Right ventricle myocardium superior (tissue), 1 donor: ENCODE measurements around the gene OGDHL. TPM values are rescaled to one million over a fixed set of nuclear protein-coding genes. Genes with fewer than 3 reads are reported as not detected.
"Not testable (repeated sequence)": the region's sequence is repeated elsewhere in the genome, so short reads cannot be mapped to it uniquely, and the experiment has no call there.

Source experiments
- ATAC-seq: fragments of 200-7000 bp; cut with Tn5 transposase; one replicate; pipeline ENCODE4 v1.9.1; 2020; ENCODE audit warnings: mild to moderate bottlenecking; ENCODE audit not compliant: poor library complexity
- DNase-seq: peaks from one replicate; pipeline ENCODE4 v3.0.0-alpha.2; 2020
- intact Hi-C: fragments of 100-400 bp; cut with DNase I; formaldehyde crosslinking; loops from one replicate; pipeline ENCODE4 v1.11.2; 2022
- total RNA-seq: library from RNA; stranded (reverse); fragmentation: NEBNext Ultra II Directional; extraction: Animal tissue kit (Norgen Biotek cat#: 25700); gene quantifications from one replicate; pipeline ENCODE4 v1.2.1, GENCODE V29; 2021
- donor health status: DM: no; HTN: yes; CAD: no; lungs with severe emphysema.

OGDHL gene
- total RNA-seq, 1 donor from 2014 or later: 1.8 TPM

DNA sequence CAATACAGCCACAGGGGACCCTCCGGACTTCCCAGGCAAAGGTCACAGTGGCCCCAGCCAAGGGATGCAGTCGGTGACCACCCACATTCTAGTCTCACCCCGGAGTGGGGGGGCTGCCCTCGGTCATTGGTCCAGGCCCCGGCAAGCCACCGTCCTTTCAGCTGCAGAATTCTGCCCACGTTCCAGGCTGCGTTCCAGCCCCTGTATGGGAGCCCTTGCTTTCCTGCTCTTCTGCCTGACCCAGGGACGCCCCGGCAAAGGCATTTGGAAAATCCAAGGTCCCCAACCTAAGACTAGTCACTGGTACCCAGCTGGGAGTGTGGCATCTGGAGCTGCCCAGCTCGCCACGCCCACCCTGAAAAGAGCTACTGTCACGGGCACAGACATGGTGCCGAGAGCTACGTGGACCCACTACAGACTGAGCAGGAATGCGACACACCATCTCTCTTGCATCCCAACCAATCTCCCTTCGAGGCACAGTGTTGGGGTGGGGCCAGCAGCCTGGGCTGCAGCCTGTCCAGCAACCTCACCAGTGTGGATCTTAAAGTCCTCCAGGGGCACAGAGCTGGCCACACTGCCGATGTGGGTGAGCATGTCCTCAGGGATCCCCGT is 18.6 kb downstream of the OGDHL start:
- DNase-seq: no peak
- intact Hi-C loops: no loop called here
- ATAC-seq: no peak

DNA sequence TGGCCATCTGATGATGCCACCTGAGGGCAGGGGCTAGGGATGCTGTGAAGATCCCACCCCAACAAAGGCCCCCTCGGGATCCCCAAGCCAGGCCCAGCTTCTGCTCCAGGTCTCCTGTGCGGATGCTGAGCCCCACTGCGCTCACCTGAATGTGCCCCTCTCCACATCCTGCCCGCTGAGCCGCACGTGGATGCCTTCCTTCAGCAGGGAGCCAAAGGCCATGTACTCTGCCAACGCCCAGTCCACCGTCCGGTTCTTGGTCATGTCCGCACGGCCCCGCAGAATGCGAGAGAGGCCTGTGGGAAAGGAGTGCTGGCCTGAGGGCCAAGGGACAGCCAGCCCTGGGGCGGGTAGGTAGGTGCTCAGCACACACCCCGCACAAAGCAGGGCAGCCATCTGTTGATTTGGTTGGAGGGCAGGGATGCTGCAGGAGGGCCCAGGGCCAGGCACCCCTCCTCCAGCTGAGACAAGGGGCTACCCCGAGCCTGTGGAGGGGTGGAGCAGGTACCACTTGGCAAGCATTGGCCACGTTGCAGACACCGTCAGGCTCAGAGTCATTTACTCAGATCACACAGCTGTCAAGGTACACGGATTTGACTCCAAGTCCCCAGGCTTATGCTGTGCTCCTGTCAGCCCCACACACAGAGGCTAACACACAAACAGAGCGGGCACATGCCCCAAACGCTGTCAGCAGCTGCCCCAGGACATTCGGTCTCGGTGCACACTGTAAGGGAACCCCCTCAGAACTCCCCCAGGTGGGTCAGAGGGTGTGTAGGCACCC is 19.2 kb downstream of the OGDHL start:
- intact Hi-C loops: no loop called here
- DNase-seq: no peak
- no peak for ATAC-seq

DNA sequence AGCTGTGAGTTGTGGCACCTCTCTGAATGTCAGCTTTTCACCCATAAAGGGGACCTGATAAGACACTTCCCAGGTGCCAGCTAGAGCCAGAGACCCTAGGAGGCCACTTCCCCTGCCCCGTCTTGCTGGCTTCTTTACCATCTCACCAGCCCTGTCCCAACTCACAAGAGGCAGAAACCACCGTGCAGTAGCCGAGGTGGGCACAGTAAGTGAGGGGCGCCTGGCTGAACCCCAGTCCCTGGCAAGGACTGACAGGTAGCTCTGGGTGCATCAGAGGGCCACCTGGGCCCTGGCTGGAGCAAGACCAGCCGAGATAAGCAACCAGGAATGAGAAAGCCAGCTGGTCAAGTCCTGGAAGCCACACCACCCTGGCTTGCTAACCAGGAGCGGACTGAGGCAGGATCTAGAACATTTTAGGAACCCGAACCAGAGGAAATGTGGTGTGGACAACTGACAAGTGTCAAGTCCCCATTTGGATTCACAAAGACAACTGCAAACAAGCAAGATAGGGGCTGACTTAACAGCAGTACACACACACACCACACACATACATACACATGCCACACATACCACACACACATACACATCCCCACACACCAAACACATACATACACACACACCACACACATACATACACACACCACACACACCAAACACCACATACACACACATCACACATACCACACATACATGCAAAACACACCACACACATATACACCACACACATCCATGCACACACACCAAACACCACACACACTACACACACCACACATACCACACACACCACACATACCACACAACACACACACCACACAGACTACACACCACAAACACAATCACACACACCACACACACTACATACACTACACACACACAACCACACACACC is 20.8 kb downstream of the OGDHL start:
- DNase-seq (no peak), ATAC-seq (no peak)
- intact Hi-C loops: no loop called here

DNA sequence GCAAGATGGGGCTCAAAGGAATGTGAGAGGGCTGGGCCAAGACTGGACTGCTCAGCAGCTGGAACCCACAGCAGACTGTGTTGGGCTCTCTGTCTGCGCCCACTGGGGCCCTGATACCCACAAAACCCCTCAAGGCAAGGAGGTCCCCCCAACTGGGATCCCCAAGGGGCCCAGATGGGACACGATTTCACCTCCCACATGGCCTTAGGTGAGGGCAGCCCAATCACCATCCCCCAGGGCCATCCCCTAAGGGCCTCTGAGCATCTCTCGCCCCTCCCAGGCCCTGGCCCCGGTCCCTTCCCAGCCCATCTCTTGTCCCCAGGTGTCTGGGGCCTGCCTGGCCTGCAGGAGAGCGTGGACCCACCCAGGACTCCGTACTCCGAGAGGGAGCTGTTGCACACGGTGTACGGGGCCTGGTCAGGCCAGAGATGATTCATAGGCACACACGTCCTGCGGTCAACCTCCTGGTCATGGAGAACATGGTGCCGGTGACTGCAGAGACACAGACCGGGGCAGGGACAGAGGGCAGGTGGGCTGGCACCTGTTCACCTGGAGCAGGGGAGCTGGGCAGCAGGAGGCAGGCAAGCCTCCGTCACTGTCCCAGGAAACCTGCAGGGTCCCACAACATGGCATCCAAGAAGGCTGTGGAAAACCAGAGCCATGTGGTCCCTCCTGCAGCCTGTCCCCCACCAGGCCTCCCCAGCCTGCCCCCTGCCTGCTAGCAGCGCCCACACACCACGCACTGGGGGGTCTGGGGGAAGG is 21.6 kb downstream of the OGDHL start:
- DNase-seq (no peak), ATAC-seq (no peak)
- intact Hi-C loops: no loop called here

DNA sequence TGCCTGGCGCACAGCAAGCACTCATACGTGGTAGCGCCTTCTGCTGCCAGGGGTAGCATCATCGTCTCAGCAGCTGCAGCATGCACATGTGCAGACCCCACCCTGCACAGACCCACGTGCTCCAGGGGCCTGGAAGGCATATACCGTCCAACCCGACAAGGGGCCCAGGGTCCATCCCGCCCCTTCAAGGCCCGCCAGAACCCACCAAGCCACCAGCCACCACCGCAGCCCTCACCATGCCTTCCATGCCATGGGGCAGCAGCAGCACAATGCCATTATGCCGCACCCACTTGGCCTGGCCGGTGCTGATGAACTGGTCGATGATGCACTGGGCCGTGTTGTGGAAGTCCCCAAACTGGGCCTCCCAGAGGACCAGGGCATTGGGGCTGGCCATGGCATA is 22.7 kb downstream of the OGDHL start:
- DNase-seq: no peak
- ATAC-seq: no peak
- intact Hi-C loops: no loop called here

DNA sequence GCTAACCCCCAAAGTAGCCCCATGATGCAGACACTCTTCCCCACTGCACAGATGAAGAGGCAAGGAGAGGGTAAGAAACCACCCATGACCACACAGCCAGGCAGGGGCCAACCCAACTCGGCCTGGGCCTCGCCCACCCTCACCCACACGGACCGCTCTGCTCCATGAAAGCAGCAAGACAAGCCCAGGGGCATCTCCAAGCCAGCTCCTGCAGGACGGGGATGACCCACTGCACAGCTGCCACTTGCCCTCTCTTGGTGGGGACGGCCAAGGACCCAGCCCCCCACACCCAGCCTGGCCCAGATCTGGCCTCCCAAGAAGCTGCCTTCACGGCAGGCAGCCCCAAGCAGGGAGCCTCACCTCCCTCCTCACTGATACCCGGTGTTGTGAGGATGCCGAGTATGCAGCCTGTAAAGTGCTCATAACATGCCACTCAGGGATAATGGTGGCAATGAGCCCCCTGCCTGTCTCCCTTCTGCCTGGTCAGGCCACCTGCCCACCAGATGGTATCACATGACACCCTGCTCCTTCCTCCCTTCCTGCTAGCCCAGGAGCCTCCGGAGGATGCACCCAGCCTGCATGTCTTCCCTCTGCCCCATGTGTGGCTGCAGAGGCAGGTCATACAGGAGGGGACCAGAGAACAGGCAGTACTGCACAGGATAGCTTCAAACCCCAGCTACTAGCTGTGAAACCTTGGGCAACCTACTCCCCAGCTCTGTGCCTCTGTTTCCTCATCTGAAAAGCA is 23.3 kb downstream of the OGDHL start:
- intact Hi-C loops: no loop called here
- DNase-seq (no peak), ATAC-seq (no peak)

DNA sequence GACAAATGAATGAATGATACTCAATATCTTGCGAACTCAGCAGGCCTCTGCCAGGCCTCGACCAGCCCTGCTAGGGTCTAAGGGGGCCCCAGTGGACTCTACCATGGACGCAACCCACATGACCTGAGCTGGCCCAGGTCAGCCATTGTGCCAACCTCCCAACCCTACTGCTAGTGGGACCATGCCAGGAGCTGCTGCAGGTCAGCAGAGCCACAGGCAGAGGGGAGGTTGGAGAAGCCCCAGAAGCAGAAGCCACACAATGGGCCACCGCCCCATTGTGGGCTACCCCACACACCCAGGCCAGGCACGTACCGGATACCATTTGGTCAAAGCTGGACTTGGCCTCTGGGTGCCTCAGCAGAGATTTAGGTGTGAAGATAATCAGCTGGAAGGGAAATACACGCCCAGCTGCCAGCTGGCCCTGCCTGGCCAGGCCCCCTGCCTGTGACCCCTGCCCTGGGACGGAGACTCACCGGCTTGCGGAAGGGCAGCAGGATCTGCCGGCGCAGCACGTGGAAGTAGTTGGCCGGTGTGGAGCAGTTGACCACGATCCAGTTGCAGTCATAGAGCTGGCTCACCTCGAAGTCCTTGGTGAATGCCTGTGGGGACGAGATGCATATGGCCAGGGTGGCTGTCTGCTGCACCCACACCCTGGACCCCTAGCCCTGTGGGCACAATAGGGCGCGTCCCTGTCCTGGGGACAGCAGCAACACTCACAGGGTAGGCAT is 24.5 kb downstream of the OGDHL start:
- intact Hi-C loops: no loop called here
- DNase-seq: no peak
- ATAC-seq: no peak

DNA sequence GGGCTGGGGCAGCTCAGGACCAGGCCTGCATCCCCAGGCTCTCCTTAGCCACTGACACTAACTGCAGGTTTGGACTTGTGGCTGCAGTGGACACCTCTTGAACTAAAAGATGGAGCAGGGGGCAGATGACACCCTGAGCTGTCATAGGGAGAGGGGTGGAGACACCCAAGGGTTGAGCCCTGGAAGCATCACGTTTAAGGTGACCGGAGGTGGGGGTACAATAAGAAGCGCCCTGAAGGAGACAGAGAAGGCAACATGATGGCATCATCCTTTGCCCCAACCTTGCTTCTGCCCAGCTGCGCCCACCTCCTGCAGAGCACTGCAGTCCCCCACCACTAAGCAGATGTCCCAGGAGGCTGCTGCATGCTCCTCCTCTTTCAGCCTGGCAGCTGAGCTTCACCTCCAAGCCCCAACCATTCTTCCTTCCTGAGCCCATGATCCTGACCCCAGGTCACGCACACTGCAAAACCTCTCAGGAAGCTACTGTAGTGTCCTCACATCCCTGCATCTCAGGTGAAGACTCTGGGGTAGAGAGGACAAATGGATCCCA is 25.5 kb downstream of the OGDHL start:
- intact Hi-C loops: no loop called here
- no peak for DNase-seq
- no peak for ATAC-seq

DNA sequence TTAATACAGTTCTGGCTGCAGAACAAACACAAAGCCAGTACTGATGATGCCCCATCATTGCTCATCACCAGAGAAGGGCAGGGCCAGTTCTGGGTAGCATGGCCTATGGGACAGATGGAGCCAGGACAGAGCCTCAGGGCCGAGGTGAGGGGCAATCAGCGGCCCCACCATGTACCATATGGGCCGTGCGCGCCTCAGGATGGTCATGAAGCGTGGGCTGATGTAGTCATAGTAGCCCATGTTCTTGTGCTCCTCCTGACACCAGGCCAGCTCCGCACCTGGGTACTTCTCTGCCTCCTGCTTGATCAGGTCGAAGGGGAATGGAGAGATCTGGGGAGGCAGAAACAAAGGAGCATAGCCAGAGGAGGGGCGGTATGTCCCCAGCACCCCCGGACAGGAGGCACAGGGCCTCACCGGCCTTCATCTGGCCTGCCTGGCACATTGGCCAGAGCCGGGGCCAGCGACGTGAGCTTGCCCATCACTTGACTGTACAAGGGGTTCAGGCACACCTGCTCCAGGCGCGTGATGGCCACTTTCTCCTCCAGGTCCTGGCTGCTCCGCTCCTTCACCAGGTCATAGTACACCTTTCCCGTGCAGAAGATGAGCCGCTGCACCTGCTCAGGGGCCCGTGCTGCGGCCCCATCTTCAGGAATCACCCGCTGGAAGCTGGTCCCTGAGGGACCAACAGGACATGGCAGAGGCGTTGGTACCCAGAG is 26.1 kb downstream of the OGDHL start:
- intact Hi-C loops: no loop called here
- DNase-seq (no peak), ATAC-seq (no peak)

DNA sequence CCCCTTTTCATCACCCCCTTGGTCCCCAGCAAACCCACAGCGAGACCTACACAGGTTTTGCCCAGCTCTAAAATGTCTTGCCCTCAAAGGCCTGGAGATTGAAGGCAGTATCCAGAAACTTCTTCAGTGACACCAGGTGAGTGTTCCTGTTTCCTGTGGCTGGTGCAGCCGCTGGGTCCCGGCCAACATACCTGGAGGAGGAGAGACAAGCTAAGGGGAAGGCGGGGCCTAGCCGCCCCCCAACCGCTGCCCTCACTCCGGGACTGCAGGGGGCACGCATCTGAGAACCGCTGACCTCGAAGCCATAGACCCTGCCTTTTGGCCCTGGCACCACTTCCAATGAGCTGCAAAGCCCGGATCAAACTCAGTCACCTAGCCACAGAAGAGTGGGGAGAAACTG is 27.0 kb downstream of the OGDHL start:
- ATAC-seq (no peak), DNase-seq (no peak)
- intact Hi-C loops: no loop called here

DNA sequence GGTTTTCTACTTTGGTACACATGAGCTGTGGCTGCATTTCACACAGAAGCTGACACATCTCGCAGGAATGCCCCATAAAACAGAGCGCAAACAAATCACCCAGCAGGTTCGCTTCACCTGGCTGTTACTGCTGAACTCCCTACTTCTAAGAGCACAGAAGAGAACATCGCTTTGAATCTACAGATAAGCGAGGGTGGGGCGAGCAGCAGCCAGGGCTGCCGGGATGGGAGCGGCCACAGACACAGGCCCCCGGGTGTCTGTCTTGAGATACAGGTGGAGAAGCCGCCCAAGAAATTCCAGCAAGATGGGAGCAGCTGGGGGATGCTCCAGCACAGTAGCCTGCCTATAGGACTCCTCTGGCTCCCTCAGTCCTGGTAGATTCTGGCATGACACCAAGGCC is 27.4 kb downstream of the OGDHL start:
- no peak for ATAC-seq
- intact Hi-C loops: no loop called here
- no peak for DNase-seq

DNA sequence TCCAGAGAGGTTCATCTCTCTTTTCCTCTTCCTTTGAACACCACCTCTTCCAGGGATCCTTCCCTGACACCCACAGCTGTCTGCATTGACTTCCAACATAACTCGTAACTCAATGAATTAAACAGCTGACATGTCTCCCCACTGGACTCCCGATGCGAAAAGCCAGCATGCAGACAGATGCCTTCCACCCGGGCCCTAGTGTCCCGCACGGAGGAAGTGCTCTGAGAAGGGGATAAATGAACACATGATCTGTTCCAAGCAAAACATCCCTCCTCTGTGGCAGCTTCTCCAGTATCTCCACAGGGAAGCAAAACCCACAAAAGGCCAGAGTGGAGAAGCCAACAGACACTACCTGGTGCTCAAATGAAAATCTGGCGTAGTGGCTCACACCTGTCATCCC is 28.3 kb downstream of the OGDHL start:
- intact Hi-C loops: no loop called here
- ATAC-seq (no peak), DNase-seq (no peak)

DNA sequence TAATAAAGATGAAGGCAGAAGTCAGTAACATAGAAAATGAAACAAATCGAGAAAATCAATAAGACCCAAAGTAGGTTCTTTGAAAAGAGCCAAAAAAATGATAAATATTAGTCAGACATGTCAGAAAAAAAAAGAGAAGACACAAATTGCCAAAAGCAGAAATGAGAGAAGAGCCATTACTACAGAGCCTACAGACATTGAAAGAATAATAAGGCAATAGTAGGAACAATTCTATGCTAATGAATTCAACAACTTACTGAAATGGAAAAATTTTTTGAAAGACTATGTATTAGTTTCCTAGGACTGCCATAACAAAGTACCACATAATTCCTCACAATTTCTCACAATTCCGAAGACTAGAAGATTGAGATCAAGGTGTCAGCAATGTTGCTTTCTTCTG is 35.5 kb downstream of the OGDHL start:
- DNase-seq (no peak), ATAC-seq (no peak)
- intact Hi-C loops: no loop called here

DNA sequence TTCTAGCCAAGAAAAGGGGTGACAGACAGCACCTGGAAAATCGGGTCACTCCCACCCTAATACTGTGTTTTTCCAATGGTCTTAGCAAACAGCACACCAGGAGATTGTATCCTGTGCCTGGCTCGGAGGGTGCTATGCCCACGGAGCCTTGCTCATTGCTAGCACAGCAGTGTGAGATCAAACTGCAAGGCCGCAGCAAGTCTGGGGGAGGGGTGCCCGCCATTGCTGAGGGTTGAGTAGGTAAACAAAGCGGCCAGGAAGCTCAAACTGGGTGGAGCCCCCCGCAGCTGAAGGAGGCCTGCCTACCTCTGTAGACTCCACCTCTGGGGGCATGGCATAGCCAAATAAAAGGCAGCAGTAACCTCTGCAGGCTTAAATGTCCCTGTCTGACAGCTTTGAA is 47.0 kb downstream of the OGDHL start:
- intact Hi-C loops, ATAC-seq: not testable (repeated sequence)

DNA sequence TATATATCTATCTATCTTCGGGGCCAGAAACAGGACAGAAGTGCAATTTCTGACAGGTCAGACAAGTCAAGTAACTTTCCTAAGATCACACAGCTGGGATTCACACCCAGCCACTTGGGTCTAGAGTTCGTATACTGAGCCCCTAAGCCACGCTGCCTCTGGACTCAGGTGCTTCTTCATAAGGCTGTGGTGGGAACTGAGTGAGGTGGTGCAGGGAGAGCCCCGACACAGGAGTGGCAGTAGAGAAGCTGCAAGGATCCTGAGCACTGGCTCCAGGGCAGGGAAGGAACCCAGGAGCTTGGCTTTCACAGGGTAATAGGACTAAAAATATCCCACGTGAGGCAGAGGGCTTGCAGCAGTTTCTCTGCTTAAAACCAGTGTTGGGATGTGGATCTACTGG is 48.9 kb downstream of the OGDHL start:
- ATAC-seq (no peak), DNase-seq (no peak)
- intact Hi-C loops: no loop called here

More for the DNA sequence above, 47.0 kb downstream of the OGDHL start:
- not testable (repeated sequence) for DNase-seq

DNA sequence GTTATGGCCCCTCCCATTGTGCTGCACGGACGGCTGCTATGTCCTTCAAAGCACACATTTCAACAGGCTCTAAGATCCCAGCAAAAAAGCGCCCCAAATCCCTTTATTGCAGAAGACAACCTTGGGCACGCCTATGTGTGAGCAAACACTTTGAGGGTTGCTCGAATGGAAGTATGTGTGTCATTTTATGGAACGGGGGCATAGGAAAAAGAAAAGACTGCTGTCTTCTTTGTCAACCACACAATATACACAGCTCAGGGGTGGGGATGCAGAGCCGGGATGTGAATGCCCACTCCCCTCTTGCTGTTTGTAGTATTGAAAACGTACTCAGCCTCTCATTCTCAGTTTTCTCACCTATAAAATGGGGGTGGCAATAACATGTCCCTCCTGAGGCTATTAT is 50.6 kb downstream of the OGDHL start:
- intact Hi-C loops: no loop called here
- ATAC-seq: no peak
- DNase-seq: no peak

DNA sequence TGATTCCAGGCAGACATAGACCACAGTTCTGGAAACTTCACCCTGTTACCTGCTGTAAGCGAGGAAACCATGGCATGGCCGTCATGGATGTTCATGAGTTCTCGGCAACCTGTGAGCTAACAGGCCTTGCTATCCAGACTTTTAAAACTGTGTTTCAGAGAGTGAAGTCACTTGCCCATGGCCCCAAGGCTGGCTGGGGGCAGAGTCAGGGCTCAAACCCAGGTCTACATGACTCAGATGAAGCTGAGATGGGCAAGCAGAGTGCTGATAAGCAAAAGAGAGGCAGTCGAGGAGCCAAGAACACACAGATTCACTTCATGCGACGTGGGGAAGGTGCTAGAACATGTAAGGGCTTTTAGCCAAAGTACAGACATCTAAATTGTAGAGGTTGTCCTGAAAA is 51.2 kb downstream of the OGDHL start:
- DNase-seq: no peak
- no peak for ATAC-seq
- intact Hi-C loops: no loop called here
